Endometrium (tissue), 2 donors: ENCODE results near the gene ATP8B4.
"Not testable (repeated sequence)": the region's sequence is repeated elsewhere in the genome, so short reads cannot be mapped to it uniquely, and the experiment has no call there.

Experiments used
- FAIRE-seq: peaks from 2 replicates; lab custom pipeline; 2012; peaks lifted over from hg19 to GRCh38; lab: Jason Lieb, UNC
- donor health status: control.
- donor health status: control.

The ATP8B4 gene

GRCh38 chr15:50119063-50120040 lies at the start of gene ATP8B4:
Gene ATP8B4, minus strand, starts transcription at chr15:50119233. Its CDS starts 12,267 bp downstream, at chr15:50106966.
- FAIRE-seq = no peak

- no peak for FAIRE-seq
Measured at GRCh38 chr15:50168379-50168778, 49.3 kb upstream of the ATP8B4 start.

- FAIRE-seq = no peak
Measured at GRCh38 chr15:50167110-50167509, 48.1 kb upstream of the ATP8B4 start.

GRCh38 chr15:50166216-50166615 lies 47.2 kb upstream of the ATP8B4 start:
- FAIRE-seq = no peak

GRCh38 chr15:50164458-50164857 lies 45.4 kb upstream of the ATP8B4 start:
- FAIRE-seq = no peak

- FAIRE-seq = no peak
Measured at GRCh38 chr15:50163719-50164410, 44.8 kb upstream of the ATP8B4 start.

DNA sequence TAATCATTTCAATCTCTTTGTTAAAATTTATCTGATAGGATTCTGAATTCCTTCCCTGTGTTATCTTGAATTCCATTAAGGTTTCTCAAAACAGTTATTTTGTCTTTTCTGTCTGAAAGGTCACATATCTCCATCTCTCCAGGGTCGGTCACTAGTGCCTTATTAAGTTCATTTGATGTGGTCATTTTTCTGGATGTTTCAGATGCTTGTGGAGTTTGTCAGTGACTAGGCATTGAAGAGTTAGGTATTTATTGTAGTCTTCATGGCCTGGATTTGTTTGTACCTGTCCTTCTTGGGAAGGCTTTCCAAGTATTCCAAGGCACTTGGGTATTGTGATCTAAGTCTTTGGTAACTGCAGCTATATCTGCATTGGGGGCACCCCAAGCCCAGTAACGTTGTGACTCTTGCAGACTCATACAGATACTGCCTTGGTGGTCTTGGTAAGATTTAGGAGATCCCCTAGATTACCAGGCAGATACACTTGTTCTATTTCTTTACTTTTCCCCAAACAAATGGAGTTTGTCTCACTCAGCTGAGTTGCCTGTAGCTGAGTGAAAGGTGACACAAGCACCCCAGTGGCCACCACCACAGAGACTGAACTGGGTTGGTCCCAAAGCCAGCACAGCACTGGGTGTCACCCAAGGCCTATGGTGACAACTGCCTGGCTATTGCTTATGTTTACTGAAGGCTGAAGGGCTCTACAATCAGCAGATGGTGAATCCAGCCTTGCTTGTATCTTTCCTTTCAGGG lies 44.1 kb upstream of the ATP8B4 start:
- no peak for FAIRE-seq

DNA sequence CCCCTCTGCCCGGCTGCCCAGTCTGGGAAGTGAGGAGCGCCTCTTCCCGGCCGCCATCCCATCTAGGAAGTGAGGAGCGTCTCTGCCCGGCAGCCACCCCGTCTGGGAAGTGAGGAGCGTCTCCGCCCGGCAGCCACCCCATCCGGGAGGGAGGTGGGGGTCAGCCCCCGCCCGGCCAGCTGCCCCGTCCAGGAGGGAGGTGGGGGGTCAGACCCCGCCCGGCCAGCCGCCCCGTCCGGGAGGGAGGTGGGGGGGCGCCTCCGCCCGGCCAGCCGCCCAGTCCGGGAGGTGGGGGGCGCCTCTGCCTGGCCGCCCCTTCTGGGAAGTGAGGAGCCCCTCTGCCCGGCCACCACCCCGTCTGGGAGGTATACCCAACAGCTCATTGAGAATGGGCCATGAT lies 39.2 kb upstream of the ATP8B4 start:
- FAIRE-seq = not testable (repeated sequence)

GRCh38 chr15:50151476-50151875 lies 32.4 kb upstream of the ATP8B4 start:
- FAIRE-seq = no peak

DNA sequence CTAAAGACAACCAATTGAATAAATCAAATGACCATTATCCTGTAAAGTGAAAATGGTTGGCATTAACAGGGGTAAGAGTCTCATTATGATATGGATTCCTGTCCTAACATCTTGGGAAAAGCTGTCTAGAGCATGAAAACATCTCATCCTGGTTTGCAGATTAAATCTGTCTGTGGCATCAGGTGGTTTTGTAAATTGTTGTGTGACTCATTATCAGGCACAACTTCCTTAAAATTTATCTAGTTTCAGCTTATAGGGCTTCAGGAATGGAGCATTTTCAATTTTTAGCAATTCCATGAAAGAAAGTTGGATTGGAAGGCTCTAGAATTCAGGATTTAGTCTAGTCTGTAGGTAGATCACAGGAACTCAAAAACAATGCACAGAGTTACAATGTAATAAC lies 31.8 kb upstream of the ATP8B4 start:
- no peak for FAIRE-seq

GRCh38 chr15:50150349-50150748 lies 31.3 kb upstream of the ATP8B4 start:
- no peak for FAIRE-seq

DNA sequence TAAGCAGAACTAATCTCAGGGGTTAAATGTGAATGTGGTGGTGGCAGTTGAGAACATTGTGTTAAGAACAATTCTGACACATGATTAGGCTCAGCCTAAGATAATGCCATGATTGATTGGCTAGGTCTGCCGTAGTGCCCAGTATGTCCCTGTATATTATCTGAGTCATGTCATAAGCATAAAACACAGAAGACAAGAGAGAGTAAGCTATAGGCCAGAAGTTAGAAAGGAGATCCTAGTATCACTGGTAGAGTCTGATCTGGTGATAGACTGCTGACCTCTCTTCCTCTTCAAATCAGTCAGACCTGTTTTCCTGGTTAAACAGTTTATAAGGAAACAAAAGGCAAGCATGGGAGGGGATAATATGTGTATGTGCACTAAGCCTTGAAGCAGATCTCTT lies 30.1 kb upstream of the ATP8B4 start:
- no peak for FAIRE-seq

- FAIRE-seq = no peak
Measured at GRCh38 chr15:50148362-50148963, 29.4 kb upstream of the ATP8B4 start.

DNA sequence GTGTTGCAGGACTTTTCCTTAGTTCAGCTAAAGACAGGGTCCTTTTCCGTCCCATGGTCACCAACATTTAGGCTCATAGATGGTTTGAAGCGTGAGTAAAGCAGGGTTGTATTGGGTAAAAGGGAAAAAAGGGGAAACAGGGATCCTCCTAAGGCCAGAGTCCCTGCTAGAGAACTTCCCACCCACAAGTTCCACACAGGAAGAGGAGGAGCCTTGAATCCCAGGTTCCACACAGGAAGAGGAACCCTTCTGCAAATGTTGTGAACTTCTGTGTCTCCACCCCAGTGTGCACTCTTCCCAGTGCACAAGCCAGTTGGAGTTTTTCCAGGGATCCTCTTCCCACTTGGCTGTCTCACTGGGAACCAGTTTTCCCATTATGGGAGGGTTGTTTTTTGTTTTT lies 27.6 kb upstream of the ATP8B4 start:
- FAIRE-seq = no peak

DNA sequence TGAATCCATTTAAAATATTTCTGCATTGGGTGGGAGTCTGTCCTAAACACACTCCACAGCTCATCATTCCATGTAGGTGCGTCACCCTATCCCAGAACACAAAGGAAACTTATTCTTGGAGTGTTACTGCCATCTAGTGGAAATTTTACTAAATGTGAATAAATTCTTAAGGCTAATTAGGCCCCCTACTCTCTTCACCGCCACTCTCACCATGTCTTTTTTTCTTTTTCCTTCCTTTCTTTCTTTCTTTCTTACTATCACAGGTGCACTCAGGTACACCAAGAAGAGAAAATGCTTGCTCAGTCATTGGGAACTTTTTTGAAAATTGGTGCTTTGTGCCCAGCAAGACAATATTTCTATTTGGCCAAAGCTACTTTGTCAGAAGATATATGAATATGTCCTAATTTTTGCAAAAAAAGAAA lies 26.4 kb upstream of the ATP8B4 start:
- FAIRE-seq = peak; percentile 87

DNA sequence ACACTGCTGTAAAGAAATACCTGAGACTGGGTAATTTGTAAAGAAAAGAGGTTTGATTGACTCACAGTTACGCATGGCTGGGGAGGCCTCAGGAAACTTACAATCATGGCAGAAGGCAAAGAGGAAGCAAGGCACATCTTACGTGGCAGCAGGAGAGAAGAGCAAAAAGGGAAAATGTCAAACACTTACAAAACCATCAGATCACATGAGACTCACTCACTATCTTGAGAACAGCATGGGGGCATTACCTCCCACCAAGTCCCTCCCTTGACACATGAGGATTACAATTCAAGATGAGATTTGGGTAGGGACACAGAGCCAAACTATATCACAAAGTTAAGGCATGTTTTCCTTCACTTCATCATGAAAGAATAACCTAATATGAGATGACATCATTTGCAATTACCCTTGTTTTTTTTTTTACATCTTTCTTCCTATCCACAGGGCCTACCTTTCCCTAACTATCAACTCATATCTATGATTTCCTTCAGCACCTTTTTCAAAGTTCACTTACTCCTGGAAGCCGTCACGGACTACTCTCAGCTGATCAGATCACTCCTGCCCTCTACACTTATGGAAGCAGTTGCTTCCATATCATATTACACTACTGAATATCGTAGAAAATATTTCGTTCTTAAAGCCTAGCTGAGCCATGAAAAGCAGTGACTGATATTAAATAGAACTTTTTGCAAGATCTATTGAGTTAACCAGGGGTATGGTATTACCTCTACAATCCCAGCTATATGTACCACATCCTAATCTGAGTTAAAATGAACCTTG lies 25.5 kb upstream of the ATP8B4 start:
- no peak for FAIRE-seq

DNA sequence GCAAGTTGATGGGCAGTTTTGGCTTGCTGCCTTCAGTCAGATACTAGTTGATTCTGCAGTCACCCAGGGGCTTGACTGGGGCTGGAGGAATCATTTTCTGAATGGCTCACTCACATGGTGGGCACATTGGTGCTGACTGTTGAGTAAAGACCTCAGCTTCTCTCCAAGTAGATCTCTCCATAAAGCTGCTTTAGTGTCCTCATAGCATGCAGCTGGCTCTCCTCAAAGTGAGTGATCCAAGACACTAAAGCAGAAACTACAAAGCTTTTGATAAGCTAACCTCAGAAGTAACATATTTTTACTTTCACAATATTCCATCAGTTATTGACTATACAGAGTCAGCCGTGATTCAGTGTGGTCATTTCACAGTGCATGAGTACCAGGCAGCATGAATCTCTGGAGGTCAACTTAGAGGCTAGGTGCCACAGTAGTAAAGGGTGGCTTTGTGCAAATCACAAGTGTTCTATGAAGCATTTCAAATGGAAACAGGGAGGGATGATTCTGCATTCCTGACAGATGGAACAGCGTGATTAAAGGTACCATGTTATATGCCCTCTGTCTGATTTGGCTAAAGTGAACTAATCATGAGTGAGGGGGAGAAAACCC lies 24.3 kb upstream of the ATP8B4 start:
- no peak for FAIRE-seq

GRCh38 chr15:50141856-50142255 lies 22.8 kb upstream of the ATP8B4 start:
- no peak for FAIRE-seq

DNA sequence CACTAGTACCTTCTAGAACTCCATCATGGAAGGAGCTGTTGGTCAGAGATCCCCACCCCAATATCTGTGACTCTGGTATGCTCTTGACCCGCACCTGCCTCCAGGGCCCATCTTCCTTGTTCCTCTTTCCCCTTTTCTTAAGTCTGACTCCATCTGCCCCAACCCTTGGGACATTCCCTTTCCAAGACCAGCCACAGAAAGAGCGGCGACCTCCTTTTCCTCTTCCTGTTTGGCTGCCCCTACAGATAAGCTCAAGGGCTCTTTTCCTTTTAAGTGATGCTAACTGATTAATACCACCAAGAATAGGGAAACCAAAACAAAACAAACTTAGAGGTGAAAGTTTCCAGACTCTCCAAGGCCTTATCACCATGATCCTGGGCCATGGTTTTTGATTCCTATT lies 21.9 kb upstream of the ATP8B4 start:
- FAIRE-seq = no peak

DNA sequence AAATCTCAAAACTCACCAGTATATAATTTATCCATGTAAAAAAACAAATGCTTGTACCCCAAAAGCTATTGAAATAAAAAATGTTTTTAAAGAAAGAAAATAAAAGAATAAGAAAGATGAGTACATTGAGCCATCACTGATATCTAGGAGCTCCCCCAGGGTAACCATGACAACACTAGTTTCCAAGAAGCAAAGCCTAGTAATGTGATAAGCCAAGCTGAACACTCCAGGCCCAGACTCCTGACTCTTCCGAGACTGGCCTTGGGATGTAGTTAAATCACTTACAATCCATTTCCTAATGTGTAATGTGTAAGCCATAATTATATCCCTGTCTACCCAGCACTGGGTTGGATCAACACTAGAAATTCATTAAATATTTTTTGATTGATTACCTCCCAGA lies 21.1 kb upstream of the ATP8B4 start:
- FAIRE-seq = no peak

DNA sequence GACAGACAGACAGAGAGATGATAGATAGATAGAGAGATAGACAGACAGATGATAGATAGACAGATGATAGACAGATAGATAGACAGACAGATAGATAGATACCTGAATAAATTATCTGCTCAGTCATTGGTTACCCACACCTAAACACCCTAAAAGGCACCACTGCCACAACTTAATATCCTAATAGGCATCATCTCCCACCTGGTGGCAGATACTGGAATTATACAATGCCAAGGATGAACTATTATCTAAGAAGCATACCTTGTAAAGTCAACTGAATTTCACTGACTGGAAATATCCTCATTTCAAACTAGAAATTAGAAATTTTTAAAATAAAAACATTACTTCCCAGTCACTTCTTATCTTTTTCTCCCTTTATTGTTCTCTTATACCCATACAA lies 19.4 kb upstream of the ATP8B4 start:
- FAIRE-seq = no peak
